ENCODE measurements around the gene TSPAN15. TPM values are rescaled to one million over a fixed set of nuclear protein-coding genes. Genes with fewer than 3 reads are reported as not detected.

Gene TSPAN15
- total RNA-seq, 1 donor = 0.27 TPM

DNA sequence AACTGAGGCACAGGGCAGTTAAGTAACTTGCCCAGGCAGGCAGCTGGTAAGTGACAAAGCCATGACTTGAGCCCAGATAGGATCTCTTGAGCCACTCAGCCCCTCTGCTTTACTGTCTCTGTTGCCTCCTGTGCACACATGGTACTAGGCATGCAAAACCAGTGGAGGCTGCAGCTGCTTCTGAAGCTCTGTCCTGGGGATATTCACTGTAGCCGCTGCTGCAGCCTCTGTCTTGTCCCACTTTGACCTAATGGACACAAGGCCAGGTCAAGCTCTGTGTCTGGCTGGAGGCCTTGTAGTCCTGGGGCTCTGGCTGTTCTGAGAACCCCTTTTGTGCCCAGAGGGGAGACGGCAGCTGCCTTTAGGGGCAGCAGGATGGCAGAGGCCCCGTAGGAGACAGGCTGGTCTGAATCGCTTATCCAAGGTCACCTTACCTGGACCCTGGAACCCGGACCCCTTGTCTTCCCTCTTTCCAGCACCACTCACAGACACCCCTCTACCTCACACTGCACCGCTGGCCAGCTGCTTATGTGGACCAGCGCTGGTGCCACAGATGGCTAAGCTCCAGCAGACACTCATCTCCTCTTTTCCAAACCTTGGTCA is 57.6 kb downstream of the TSPAN15 start:
- TF ChIP-seq, protein P1, sequence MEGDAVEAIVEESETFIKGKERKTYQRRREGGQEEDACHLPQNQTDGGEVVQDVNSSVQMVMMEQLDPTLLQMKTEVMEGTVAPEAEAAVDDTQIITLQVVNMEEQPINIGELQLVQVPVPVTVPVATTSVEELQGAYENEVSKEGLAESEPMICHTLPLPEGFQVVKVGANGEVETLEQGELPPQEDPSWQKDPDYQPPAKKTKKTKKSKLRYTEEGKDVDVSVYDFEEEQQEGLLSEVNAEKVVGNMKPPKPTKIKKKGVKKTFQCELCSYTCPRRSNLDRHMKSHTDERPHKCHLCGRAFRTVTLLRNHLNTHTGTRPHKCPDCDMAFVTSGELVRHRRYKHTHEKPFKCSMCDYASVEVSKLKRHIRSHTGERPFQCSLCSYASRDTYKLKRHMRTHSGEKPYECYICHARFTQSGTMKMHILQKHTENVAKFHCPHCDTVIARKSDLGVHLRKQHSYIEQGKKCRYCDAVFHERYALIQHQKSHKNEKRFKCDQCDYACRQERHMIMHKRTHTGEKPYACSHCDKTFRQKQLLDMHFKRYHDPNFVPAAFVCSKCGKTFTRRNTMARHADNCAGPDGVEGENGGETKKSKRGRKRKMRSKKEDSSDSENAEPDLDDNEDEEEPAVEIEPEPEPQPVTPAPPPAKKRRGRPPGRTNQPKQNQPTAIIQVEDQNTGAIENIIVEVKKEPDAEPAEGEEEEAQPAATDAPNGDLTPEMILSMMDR (IDR thresholded peaks at IDR 0.05; ENCODE audit: insufficient read depth, low read length) = no peak
- DNase-seq (ENCODE audit: low read depth) = no peak
- no peak overlapping the region for H3K4me3 ChIP-seq (ENCODE audit: low read depth, low read length)

DNA sequence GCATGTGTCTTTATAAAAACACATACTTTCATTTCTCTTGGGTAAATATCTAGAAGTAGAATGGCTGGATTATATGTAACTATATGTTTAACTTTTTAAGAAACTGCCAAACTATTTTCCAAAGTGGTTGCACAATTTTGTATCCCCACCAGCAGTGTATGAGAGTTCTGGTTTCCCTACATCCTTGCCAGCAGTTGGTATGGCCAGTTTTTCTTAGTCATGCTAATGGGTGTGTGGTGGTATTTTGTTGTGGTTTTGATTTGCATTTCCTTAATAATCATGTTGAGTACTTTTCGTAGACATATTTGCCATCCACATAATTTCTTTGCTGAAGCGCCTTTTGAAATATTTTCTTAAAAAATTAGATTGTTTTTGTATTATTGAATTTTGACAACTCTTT is 61.6 kb downstream of the TSPAN15 start:
- H3K4me3 ChIP-seq (ENCODE audit: low read depth, low read length) = no peak overlapping the region
- DNase-seq (ENCODE audit: low read depth) = peak; percentile 17
- TF ChIP-seq, protein P1 (IDR thresholded peaks at IDR 0.05; ENCODE audit: insufficient read depth, low read length) = no peak

DNA sequence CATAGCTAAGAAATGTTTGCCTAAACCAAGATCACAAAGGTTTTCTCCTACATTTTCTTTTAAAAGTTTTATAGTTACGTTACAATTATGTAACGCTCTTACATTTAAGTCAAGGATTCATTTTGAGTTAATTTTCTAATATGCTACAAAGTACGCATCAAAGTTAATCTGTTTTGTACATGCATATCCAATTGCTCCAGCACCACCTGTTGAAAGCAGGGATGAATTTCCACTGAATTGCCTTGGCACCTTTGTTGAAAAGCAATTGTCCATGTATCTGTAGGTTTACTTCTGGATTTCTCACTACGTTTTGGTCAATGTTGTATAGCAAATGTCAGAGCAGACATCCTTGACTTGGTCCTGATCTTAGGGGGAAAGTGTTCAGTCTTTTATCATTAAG is 62.4 kb downstream of the TSPAN15 start:
- no peak overlapping the region for H3K4me3 ChIP-seq (ENCODE audit: low read depth, low read length)
- TF ChIP-seq, protein P1 (IDR thresholded peaks at IDR 0.05; ENCODE audit: insufficient read depth, low read length) = no peak
- DNase-seq (ENCODE audit: low read depth) = no peak

DNA sequence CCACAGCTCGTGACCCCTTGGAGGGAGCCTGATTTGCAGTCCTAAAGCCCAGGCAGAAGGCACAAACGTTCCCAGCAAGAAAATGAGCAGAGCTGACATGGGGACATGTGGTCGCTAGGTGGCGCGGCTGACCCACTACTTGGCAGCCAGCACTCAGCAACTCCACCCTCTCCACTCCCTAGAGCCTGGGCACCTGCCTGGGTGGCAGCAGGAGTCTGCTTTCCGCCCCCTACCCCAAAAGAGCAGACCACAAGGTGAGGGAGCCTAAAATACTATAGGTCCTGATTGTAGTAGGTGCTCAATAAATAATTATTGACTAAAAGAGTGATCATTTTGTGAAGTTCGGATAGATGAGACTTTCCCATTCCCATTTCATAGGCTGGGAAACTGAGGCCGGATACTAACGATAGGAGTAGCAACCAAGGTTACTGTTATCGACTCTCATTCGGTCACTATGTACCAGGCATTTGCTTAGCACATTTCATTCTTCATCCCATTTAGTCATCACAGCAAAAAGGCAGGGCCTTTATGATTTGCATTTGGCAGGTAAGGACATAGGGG is 64.5 kb downstream of the TSPAN15 start:
- H3K4me3 ChIP-seq (ENCODE audit: low read depth, low read length) = no peak overlapping the region
- DNase-seq (ENCODE audit: low read depth) = peak; percentile 67
- TF ChIP-seq, protein P1 (IDR thresholded peaks at IDR 0.05; ENCODE audit: insufficient read depth, low read length) = peak; percentile 87

DNA sequence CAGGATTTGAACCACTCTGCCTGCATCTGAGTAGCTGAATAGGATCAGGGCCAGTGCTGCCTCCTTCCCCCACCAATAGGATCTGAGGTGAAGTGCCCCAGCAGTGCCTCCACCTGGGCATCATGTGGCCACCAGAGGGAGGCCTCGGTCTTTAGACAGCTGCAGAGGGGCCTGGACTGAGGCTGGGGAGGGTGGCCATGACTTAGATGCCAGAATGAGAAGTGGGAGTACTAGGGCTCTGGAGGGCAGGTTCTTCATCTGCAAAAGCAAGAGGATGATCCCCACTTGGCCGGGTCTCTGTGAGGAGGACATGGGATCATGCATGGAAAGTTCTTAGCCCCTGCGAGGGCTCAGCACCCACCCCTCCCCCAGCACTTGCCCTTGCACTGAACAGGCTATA is 65.1 kb downstream of the TSPAN15 start:
- TF ChIP-seq, protein P1 (IDR thresholded peaks at IDR 0.05; ENCODE audit: insufficient read depth, low read length) = no peak
- no peak overlapping the region for H3K4me3 ChIP-seq (ENCODE audit: low read depth, low read length)
- DNase-seq (ENCODE audit: low read depth) = no peak

DNA sequence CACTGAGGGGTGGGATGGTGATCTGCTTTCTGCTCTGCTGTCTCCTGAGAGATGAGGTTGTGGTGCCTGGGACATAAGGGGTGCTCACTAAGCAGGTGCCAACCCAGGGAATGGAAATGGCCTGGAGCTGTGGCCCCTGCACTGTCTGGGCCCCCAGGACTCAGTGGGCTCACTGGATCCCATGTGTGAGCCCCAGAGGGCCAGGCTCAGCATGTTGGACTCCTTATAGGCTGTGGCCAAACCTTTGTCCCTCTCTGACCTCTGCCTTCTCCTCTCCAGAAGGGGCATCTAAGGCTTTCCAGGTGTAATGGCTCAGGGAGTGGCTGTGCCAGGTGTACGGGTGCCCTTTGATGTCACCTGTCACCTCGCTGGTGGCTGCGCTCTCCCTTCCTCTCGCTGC is 65.5 kb downstream of the TSPAN15 start:
- DNase-seq (ENCODE audit: low read depth) = no peak
- no peak overlapping the region for H3K4me3 ChIP-seq (ENCODE audit: low read depth, low read length)
- TF ChIP-seq, protein P1 (IDR thresholded peaks at IDR 0.05; ENCODE audit: insufficient read depth, low read length) = no peak

Measured in fibroblast of the aortic adventitia (primary cell).